ENCODE measurements around the gene B4GALT6. TPM values are rescaled to one million over a fixed set of nuclear protein-coding genes. Genes with fewer than 3 reads are reported as not detected.

Gene B4GALT6
- total and polyA plus RNA-seq, 2 of the 13 experiments (the other 11 are each of a cell fraction or from before 2014, with no cell fraction given), result 1.9 to 3.3 TPM

- no peak for TF ChIP-seq ZHX2 (IDR thresholded peaks at IDR 0.05; ENCODE audit: low read depth)
- no peak for TF ChIP-seq ZHX2 (CRISPR knock-in tag; IDR thresholded peaks at IDR 0.05; ENCODE audit: borderline replicate concordance)
- TF ChIP-seq HBP1 (CRISPR knock-in tag; IDR thresholded peaks at IDR 0.05; ENCODE audit: low read depth), result no peak
- TF ChIP-seq ETV6 (CRISPR knock-in tag; conservative IDR thresholded peaks at IDR 0.05), result no peak
- no peak for TF ChIP-seq DR1 (CRISPR knock-in tag; IDR thresholded peaks at IDR 0.05)
- TF ChIP-seq USF2 (IDR thresholded peaks at IDR 0.05; ENCODE audit: low read depth, low read length), result no peak
- no peak for TF ChIP-seq USF2 (CRISPR knock-in tag; IDR thresholded peaks at IDR 0.05; ENCODE audit: borderline replicate concordance)
- TF ChIP-seq SRF (IDR thresholded peaks at IDR 0.05; ENCODE audit: low read depth, low read length), result no peak
Measured at GRCh38 chr18:31707815-31708214, 23.4 kb upstream of the B4GALT6 start (continued).

Data from HepG2 (cell line).